GM19351 (cell line): Measurements from ENCODE around the gene ACRV1.

Source experiments
- ATAC-seq: cut with Tn5 transposase; IDR thresholded peaks from one replicate; pipeline ENCODE4 v1.9.1; 2021; ENCODE audit warnings: mild to moderate bottlenecking, moderate library complexity; ENCODE audit not compliant: unreplicated experiment

Gene ACRV1

GRCh38 chr11:125662689-125663088 is 18.0 kb downstream of the ACRV1 start:
- no peak for ATAC-seq

GRCh38 chr11:125649465-125650166 is 31.0 kb downstream of the ACRV1 start:
- no peak for ATAC-seq

- no peak for ATAC-seq
These were observed 34.8 kb downstream of the ACRV1 start for GRCh38 chr11:125645871-125646270.

GRCh38 chr11:125638315-125638714 is 42.3 kb downstream of the ACRV1 start:
- no peak for ATAC-seq

GRCh38 chr11:125637840-125638239 is 42.8 kb downstream of the ACRV1 start:
- ATAC-seq, result no peak

- ATAC-seq, result no peak
These were observed 53.3 kb downstream of the ACRV1 start for GRCh38 chr11:125627236-125627910.

GRCh38 chr11:125626288-125626950 is 54.2 kb downstream of the ACRV1 start:
- ATAC-seq, result peak; percentile 39

- peak; percentile 81 for ATAC-seq
These were observed 54.9 kb downstream of the ACRV1 start for GRCh38 chr11:125625630-125626287.

- no peak for ATAC-seq
These were observed 55.4 kb downstream of the ACRV1 start for GRCh38 chr11:125625225-125625629.

- ATAC-seq, result no peak
These were observed 55.9 kb downstream of the ACRV1 start, which contains the start of gene CHEK1 for GRCh38 chr11:125624756-125625213. Gene CHEK1 (plus strand): TSS chr11:125625163. CDS start chr11:125626769, 1,606 bp downstream.

GRCh38 chr11:125623064-125623463 is 57.6 kb downstream of the ACRV1 start:
- ATAC-seq, result no peak

- no peak for ATAC-seq
These were observed 58.7 kb downstream of the ACRV1 start for GRCh38 chr11:125621995-125622394.
